ENCODE data around the gene MLYCD.

The MLYCD gene

GRCh38 chr16:83898463-83899271 lies at the start of gene MLYCD:
Gene MLYCD (plus strand): TSS chr16:83899115. CDS start chr16:83899145, 30 bp downstream.
- peak; percentile 90 for DNase-seq

- no peak for DNase-seq
Measured at GRCh38 chr16:83849421-83849820, 49.5 kb upstream of the MLYCD start.

GRCh38 chr16:83850947-83851346 lies 48.0 kb upstream of the MLYCD start:
- DNase-seq = no peak

GRCh38 chr16:83851473-83851872 lies 47.4 kb upstream of the MLYCD start:
- DNase-seq = no peak

GRCh38 chr16:83852774-83853173 lies 46.1 kb upstream of the MLYCD start:
- DNase-seq = no peak

- DNase-seq = no peak
Measured at GRCh38 chr16:83853834-83854233, 45.1 kb upstream of the MLYCD start.

GRCh38 chr16:83854420-83854819 lies 44.5 kb upstream of the MLYCD start:
- DNase-seq = no peak

GRCh38 chr16:83856792-83857191 lies 42.1 kb upstream of the MLYCD start:
- no peak for DNase-seq

- no peak for DNase-seq
Measured at GRCh38 chr16:83859265-83859664, 39.6 kb upstream of the MLYCD start.

GRCh38 chr16:83862661-83863060 lies 36.3 kb upstream of the MLYCD start:
- DNase-seq = no peak

- no peak for DNase-seq
Measured at GRCh38 chr16:83863682-83864081, 35.2 kb upstream of the MLYCD start.

GRCh38 chr16:83870830-83871229 lies 28.1 kb upstream of the MLYCD start:
- no peak for DNase-seq

- peak; percentile 68 for DNase-seq
Measured at GRCh38 chr16:83878838-83879237, 20.1 kb upstream of the MLYCD start.

- no peak for DNase-seq
Measured at GRCh38 chr16:83882163-83882885, 16.6 kb upstream of the MLYCD start.

- DNase-seq = no peak
Measured at GRCh38 chr16:83886199-83886971, 12.5 kb upstream of the MLYCD start.

GRCh38 chr16:83887080-83887479 lies 11.8 kb upstream of the MLYCD start:
- DNase-seq = peak; percentile 44

- no peak for DNase-seq
Measured at GRCh38 chr16:83887564-83887963, 11.4 kb upstream of the MLYCD start.

GRCh38 chr16:83888672-83889044 lies 10.3 kb upstream of the MLYCD start:
- no peak for DNase-seq

GRCh38 chr16:83890359-83890758 lies 8.6 kb upstream of the MLYCD start:
- DNase-seq = no peak

- DNase-seq = peak; percentile 12
Measured at GRCh38 chr16:83891742-83892141, 7.2 kb upstream of the MLYCD start.

GRCh38 chr16:83895243-83895642 lies 3.7 kb upstream of the MLYCD start:
- DNase-seq = no peak

GRCh38 chr16:83895942-83896341 lies 3.0 kb upstream of the MLYCD start:
- no peak for DNase-seq

- peak; percentile 73 for DNase-seq
Measured at GRCh38 chr16:83899272-83899897, 470 bp downstream of the MLYCD start.
